Measurements from ENCODE around the gene GAS7.

GAS7 gene

GRCh38 chr17:9968008-9968407, 230.4 kb downstream of the GAS7 start:
- Histone ChIP-seq H3K4me1 (ENCODE audit: low read depth, poor library complexity, severe bottlenecking) (no peaks in the 10 kb centered on the region), H3K79me2 (ENCODE audit: insufficient read depth, low read depth) (no peaks in the 10 kb centered on the region), H4K20me1 (ENCODE audit: insufficient read depth) (no peaks in the 10 kb centered on the region), H2AFZ (ENCODE audit: low read depth) (no peak overlapping the region), H3K36me3 (ENCODE audit: insufficient read depth) (no peaks in the 10 kb centered on the region), H3K27ac (no peak overlapping the region), H3K27me3 (ENCODE audit: insufficient read depth, low read depth) (no peaks in the 10 kb centered on the region), H3K4me2 (no peak overlapping the region), H3K4me3 (IDR thresholded peaks at IDR 0.05; ENCODE audit: insufficient read depth, low read depth, low read length) (no peak overlapping the region), H3K9ac (no peak overlapping the region)
- no peak for TF ChIP-seq CTCF (conservative IDR thresholded peaks at IDR 0.05; ENCODE audit: low read depth, low read length)

GRCh38 chr17:9959377-9959981, 238.9 kb downstream of the GAS7 start:
- Histone ChIP-seq H3K27ac (no peak overlapping the region), H3K4me1 (ENCODE audit: low read depth, poor library complexity, severe bottlenecking) (no peaks in the 10 kb centered on the region), H4K20me1 (ENCODE audit: insufficient read depth) (no peaks in the 10 kb centered on the region), H3K36me3 (ENCODE audit: insufficient read depth) (no peaks in the 10 kb centered on the region), H3K4me3 (IDR thresholded peaks at IDR 0.05; ENCODE audit: insufficient read depth, low read depth, low read length) (no peak overlapping the region), H3K9ac (no peak overlapping the region), H3K79me2 (ENCODE audit: insufficient read depth, low read depth) (no peaks in the 10 kb centered on the region), H3K27me3 (ENCODE audit: insufficient read depth, low read depth) (no peaks in the 10 kb centered on the region), H2AFZ (ENCODE audit: low read depth) (no peak overlapping the region), H3K4me2 (no peak overlapping the region)
- no peak for TF ChIP-seq CTCF (conservative IDR thresholded peaks at IDR 0.05; ENCODE audit: low read depth, low read length)

- Histone ChIP-seq H2AFZ (ENCODE audit: low read depth) (no peak overlapping the region), H3K79me2 (ENCODE audit: insufficient read depth, low read depth) (no peaks in the 10 kb centered on the region), H3K36me3 (ENCODE audit: insufficient read depth) (no peaks in the 10 kb centered on the region), H3K4me2 (no peak overlapping the region), H3K4me3 (IDR thresholded peaks at IDR 0.05; ENCODE audit: insufficient read depth, low read depth, low read length) (no peak overlapping the region), H3K27ac (no peak overlapping the region), H3K9ac (no peak overlapping the region), H4K20me1 (ENCODE audit: insufficient read depth) (no peaks in the 10 kb centered on the region), H3K27me3 (ENCODE audit: insufficient read depth, low read depth) (no peaks in the 10 kb centered on the region), H3K4me1 (ENCODE audit: low read depth, poor library complexity, severe bottlenecking) (no peaks in the 10 kb centered on the region)
- TF ChIP-seq CTCF (conservative IDR thresholded peaks at IDR 0.05; ENCODE audit: low read depth, low read length), result no peak
Observed at GRCh38 chr17:9958586-9959281, 239.7 kb downstream of the GAS7 start.

GRCh38 chr17:9957244-9957643, 241.2 kb downstream of the GAS7 start:
- Histone ChIP-seq H3K79me2 (ENCODE audit: insufficient read depth, low read depth) (no peaks in the 10 kb centered on the region), H3K36me3 (ENCODE audit: insufficient read depth) (no peaks in the 10 kb centered on the region), H4K20me1 (ENCODE audit: insufficient read depth) (no peaks in the 10 kb centered on the region), H3K9ac (no peak overlapping the region), H3K4me1 (ENCODE audit: low read depth, poor library complexity, severe bottlenecking) (no peaks in the 10 kb centered on the region), H3K27me3 (ENCODE audit: insufficient read depth, low read depth) (no peaks in the 10 kb centered on the region), H3K27ac (no peak overlapping the region), H3K4me3 (IDR thresholded peaks at IDR 0.05; ENCODE audit: insufficient read depth, low read depth, low read length) (no peak overlapping the region), H3K4me2 (no peak overlapping the region), H2AFZ (ENCODE audit: low read depth) (no peak overlapping the region)
- TF ChIP-seq CTCF (conservative IDR thresholded peaks at IDR 0.05; ENCODE audit: low read depth, low read length), result no peak

All from KMS-11 (cell line).